WI38 (cell line): ENCODE data around the gene CCL26.

ENCODE experiments used
- H3K4me3 ChIP-seq: 2 replicates; pipeline ENCODE4 v1.5.1; 2011; ENCODE audit warnings: low read depth, mild to moderate bottlenecking, control low read depth, low read length
- CTCF ChIP-seq: IDR thresholded peaks from 2 replicates; pipeline ENCODE4 v1.5.1; 2012; ENCODE audit warnings: low read depth, mild to moderate bottlenecking, control low read depth, low read length

Gene CCL26

GRCh38 chr7:75814407-75814947 is 42.5 kb upstream of the CCL26 start:
- H3K4me3 ChIP-seq, result no peak overlapping the region
- TF ChIP-seq CTCF, result no peak

- no peak within 1 kb of the TSS for H3K4me3 ChIP-seq
- TF ChIP-seq CTCF, result no peak
These were observed 41.8 kb upstream of the CCL26 start, which contains the start of gene CCL24 for GRCh38 chr7:75813781-75814236. TSS of gene CCL24 (minus strand) at chr7:75813806. CDS start at chr7:75813715, 91 bp downstream.

GRCh38 chr7:75813084-75813483 is 41.1 kb upstream of the CCL26 start:
- no peak for TF ChIP-seq CTCF
- H3K4me3 ChIP-seq, result no peak overlapping the region

GRCh38 chr7:75811894-75812678 is 40.1 kb upstream of the CCL26 start:
- TF ChIP-seq CTCF, result no peak

GRCh38 chr7:75809396-75809795 is 37.4 kb upstream of the CCL26 start:
- no peak overlapping the region for H3K4me3 ChIP-seq
- no peak for TF ChIP-seq CTCF

More at GRCh38 chr7:75811894-75812678, 40.1 kb upstream of the CCL26 start:
- no peak overlapping the region for H3K4me3 ChIP-seq

- no peak for TF ChIP-seq CTCF
- no peak overlapping the region for H3K4me3 ChIP-seq
These were observed 36.1 kb upstream of the CCL26 start for GRCh38 chr7:75808106-75808505.

GRCh38 chr7:75807452-75807851 is 35.4 kb upstream of the CCL26 start:
- no peak overlapping the region for H3K4me3 ChIP-seq
- no peak for TF ChIP-seq CTCF
